Smooth muscle cell (in vitro differentiated cells): Measurements from ENCODE around the gene CASP6. TPM values are rescaled to one million over a fixed set of nuclear protein-coding genes. Genes with fewer than 3 reads are reported as not detected.

Source experiments
- DNase-seq: peaks from one replicate; lab custom pipeline; 2025; ENCODE audit not compliant: unreplicated experiment; lab: John Stamatoyannopoulos, UW
- H2AFZ ChIP-seq: fragments of 200-600 bp; sonication (generic); 2 replicates; pipeline ENCODE4 v1.6.0; 2016; ENCODE audit warnings: antibody characterized with exemption, low read depth, mild to moderate bottlenecking
- H3F3A ChIP-seq: fragments of 200-600 bp; sonication (generic); 2 replicates; pipeline ENCODE4 v1.6.0; 2017; ENCODE audit warnings: antibody characterized with exemption, low read depth
- H3K27ac ChIP-seq: fragments of 200-600 bp; sonication (generic); 2 replicates; pipeline ENCODE4 v1.5.1; 2016; ENCODE audit warnings: low read depth, mild to moderate bottlenecking
- H3K27me3 ChIP-seq: fragments of 200-600 bp; sonication (generic); 2 replicates; pipeline ENCODE4 v1.6.1; 2016; ENCODE audit warnings: low read depth, mild to moderate bottlenecking
- H3K36me3 ChIP-seq: fragments of 200-600 bp; sonication (generic); 2 replicates; pipeline ENCODE4 v1.5.1; 2016; ENCODE audit warnings: low read depth
- H3K4me1 ChIP-seq: fragments of 200-600 bp; sonication (generic); 2 replicates; pipeline ENCODE4 v1.5.1; 2016; ENCODE audit warnings: low read depth
- H3K4me2 ChIP-seq: fragments of 200-600 bp; sonication (generic); 2 replicates; pipeline ENCODE4 v1.6.0; 2016; ENCODE audit warnings: mild to moderate bottlenecking
- H3K4me3 ChIP-seq: fragments of 200-600 bp; sonication (generic); 2 replicates; pipeline ENCODE4 v1.5.1; 2016; ENCODE audit warnings: mild to moderate bottlenecking
- H3K79me2 ChIP-seq: fragments of 200-600 bp; sonication (generic); 2 replicates; pipeline ENCODE4 v1.6.0; 2016; ENCODE audit warnings: low read depth, mild to moderate bottlenecking
- H3K9ac ChIP-seq: fragments of 200-600 bp; sonication (generic); 2 replicates; pipeline ENCODE4 v1.6.0; 2016; ENCODE audit warnings: low read depth
- H3K9me3 ChIP-seq: fragments of 200-600 bp; sonication (generic); replicated peaks from 2 replicates; pipeline ENCODE4 v1.5.1; 2016; ENCODE audit warnings: low read depth
- H4K20me1 ChIP-seq: fragments of 200-600 bp; sonication (generic); 2 replicates; pipeline ENCODE4 v1.6.0; 2016; ENCODE audit warnings: low read depth
- CTCF ChIP-seq: fragments of 200-600 bp; sonication (generic); IDR thresholded peaks from 2 replicates; pipeline ENCODE4 v1.5.1; 2017; ENCODE audit warnings: borderline replicate concordance, mild to moderate bottlenecking, antibody characterized with exemption; ENCODE audit not compliant: insufficient read depth, poor library complexity, severe bottlenecking
- WGBS: methylation state at CpG from one replicate; pipeline ENCODE4 v1.1.7; 2016; ENCODE audit warnings: low lambda C conversion rate; 5-methylcytosine and 5-hydroxymethylcytosine counted together
- polyA plus RNA-seq: library from polyadenylated mRNA; unstranded; fragments of >200 nt; fragmentation: Nextera tagmentation; extraction: Ambion mirVana; gene quantifications from 2 replicates; pipeline ENCODE4 v1.2.1, GENCODE V29; 2016
- total RNA-seq: library from RNA; depleted of rRNA; stranded (reverse); fragments of >200 nt; gene quantifications from 2 replicates; pipeline ENCODE4 v1.2.3, GENCODE V29; 2014

Gene CASP6
- total and polyA plus RNA-seq, 2 experiments from 2014 or later: 31.2 to 34.8 TPM

- Histone ChIP-seq H4K20me1 (no peaks in the 10 kb centered on the region), H3F3A (no peaks in the 10 kb centered on the region), H3K27me3 (no peaks in the 10 kb centered on the region), H2AFZ (no peak overlapping the region), H3K9ac (no peak overlapping the region), H3K4me1 (no peaks in the 10 kb centered on the region), H3K4me2 (no peak overlapping the region), H3K4me3 (no peak overlapping the region), H3K27ac (no peak overlapping the region), H3K36me3 (no peaks in the 10 kb centered on the region), H3K9me3 (peaks cover 6% of the 10 kb centered on the region), H3K79me2 (no peaks in the 10 kb centered on the region)
- DNase-seq: no peak
- TF ChIP-seq CTCF: no peak
These were observed 31.9 kb downstream of the CASP6 start for GRCh38 chr4:109671350-109671749.

- Histone ChIP-seq H3K27me3 (no peaks in the 10 kb centered on the region), H3K4me3 (no peak overlapping the region), H3K79me2 (no peaks in the 10 kb centered on the region), H3F3A (no peaks in the 10 kb centered on the region), H3K4me2 (no peak overlapping the region), H3K9ac (no peak overlapping the region), H3K36me3 (no peaks in the 10 kb centered on the region), H3K27ac (no peak overlapping the region), H2AFZ (no peak overlapping the region), H4K20me1 (no peaks in the 10 kb centered on the region), H3K4me1 (no peaks in the 10 kb centered on the region), H3K9me3 (no peaks in the 10 kb centered on the region)
- no peak for DNase-seq
- no peak for TF ChIP-seq CTCF
- 93% methylated on average over 5 of the region's 5 CpGs for WGBS
These were observed 37.3 kb downstream of the CASP6 start for GRCh38 chr4:109665783-109666485.

- H2AFZ ChIP-seq: no peak overlapping the region
- H3F3A ChIP-seq: no peaks in the 10 kb centered on the region
- no peak overlapping the region for H3K4me3 ChIP-seq
- H3K79me2 ChIP-seq: no peaks in the 10 kb centered on the region
- no peaks in the 10 kb centered on the region for H3K9me3 ChIP-seq
- H3K27ac ChIP-seq: no peak overlapping the region
- no peak for TF ChIP-seq CTCF
- no peaks in the 10 kb centered on the region for H3K36me3 ChIP-seq
- no peaks in the 10 kb centered on the region for H3K4me1 ChIP-seq
- no peak overlapping the region for H3K4me2 ChIP-seq
- 70% methylated on average over 3 of the region's 3 CpGs for WGBS
- H3K27me3 ChIP-seq: no peaks in the 10 kb centered on the region
- DNase-seq: no peak
- no peak overlapping the region for H3K9ac ChIP-seq
- H4K20me1 ChIP-seq: no peaks in the 10 kb centered on the region
These were observed 40.5 kb downstream of the CASP6 start for GRCh38 chr4:109662771-109663170.

- no peak overlapping the region for H3K4me3 ChIP-seq
- H2AFZ ChIP-seq: no peak overlapping the region
- no peak for DNase-seq
- H3K9me3 ChIP-seq: no peaks in the 10 kb centered on the region
- H3K79me2 ChIP-seq: no peaks in the 10 kb centered on the region
- no peak overlapping the region for H3K27ac ChIP-seq
- no peaks in the 10 kb centered on the region for H4K20me1 ChIP-seq
- no peaks in the 10 kb centered on the region for H3K27me3 ChIP-seq
- H3K9ac ChIP-seq: no peak overlapping the region
- no peaks in the 10 kb centered on the region for H3F3A ChIP-seq
- H3K4me1 ChIP-seq: no peaks in the 10 kb centered on the region
- no peak overlapping the region for H3K4me2 ChIP-seq
- TF ChIP-seq CTCF: no peak
- 74% methylated on average over 2 of the region's 2 CpGs for WGBS
- no peaks in the 10 kb centered on the region for H3K36me3 ChIP-seq
These were observed 41.1 kb downstream of the CASP6 start for GRCh38 chr4:109662116-109662515.
